ENCODE measurements around the gene RAB11FIP4.

GRCh38 chr17:31533546-31534155, 142.2 kb downstream of the RAB11FIP4 start:
- TF ChIP-seq CTCF (IDR thresholded peaks at IDR 0.05) (no peak), EZH2 (IDR thresholded peaks at IDR 0.05; ENCODE audit: borderline replicate concordance, insufficient read depth, low read depth, low read length, poor library complexity, severe bottlenecking) (no peak)
